H1 (cell line): ENCODE results near the gene ASH1L. TPM values are rescaled to one million over a fixed set of nuclear protein-coding genes. Genes with fewer than 3 reads are reported as not detected.
"Not testable (repeated sequence)": the region's sequence is repeated elsewhere in the genome, so short reads cannot be mapped to it uniquely, and the experiment has no call there.

Source experiments
- CTCF ChIA-PET: fragments of 300-600 bp; sonication (Branson Sonifier 250); formaldehyde crosslinking; loops from one replicate; lab custom pipeline; 2021; ENCODE audit not compliant: partially characterized antibody; lab: Charles Lee
- POLR2A ChIA-PET: fragments of 300-600 bp; sonication (Branson Sonifier 250); formaldehyde crosslinking; loops from one replicate; lab custom pipeline; 2021; ENCODE audit warnings: inconsistent platforms; ENCODE audit not compliant: partially characterized antibody; lab: Charles Lee
- DNase-seq, 2 experiments: peaks; one replicate each; pipeline versions ENCODE4 v3.0.0 to v3.0.0-alpha.2; 2010 to 2022; ENCODE audit warnings: low spot score in 2 of 2, low read depth in 1 of 2, mixed read lengths in 1 of 2
- FAIRE-seq: peaks from 2 replicates; lab custom pipeline; 2011; peaks lifted over from hg19 to GRCh38; lab: Jason Lieb, UNC
- H2AFZ ChIP-seq: 2 replicates; pipeline ENCODE4 v1.8.1; 2012; ENCODE audit warnings: low read length, inconsistent platforms
- H2AK5ac ChIP-seq: 2 replicates; pipeline ENCODE4 v1.6.1; 2013; ENCODE audit warnings: low read depth, low read length
- H2BK120ac ChIP-seq: replicated peaks from 2 replicates; pipeline ENCODE3; 2013; ENCODE audit warnings: low read depth, low read length, inconsistent platforms
- H2BK12ac ChIP-seq: 2 replicates; pipeline ENCODE4 v1.6.1; 2013; ENCODE audit warnings: low read depth, low read length
- H2BK15ac ChIP-seq: 2 replicates; pipeline ENCODE4 v1.6.1; 2013; ENCODE audit warnings: low read length
- H2BK20ac ChIP-seq: 2 replicates; pipeline ENCODE4 v1.6.1; 2013; ENCODE audit warnings: low read length
- H2BK5ac ChIP-seq: 2 replicates; pipeline ENCODE4 v1.6.1; 2013; ENCODE audit warnings: low read depth, low read length
- H3K14ac ChIP-seq: 2 replicates; pipeline ENCODE4 v1.6.1; 2013; ENCODE audit warnings: inconsistent platforms; ENCODE audit not compliant: insufficient read length
- H3K18ac ChIP-seq: 2 replicates; pipeline ENCODE4 v1.6.1; 2013; ENCODE audit warnings: low read length; ENCODE audit errors: extremely low read depth
- H3K23ac ChIP-seq: 2 replicates; pipeline ENCODE4 v1.6.1; 2013; ENCODE audit warnings: inconsistent platforms; ENCODE audit not compliant: insufficient read length
- H3K23me2 ChIP-seq: 2 replicates; pipeline ENCODE4 v1.6.1; 2013; ENCODE audit warnings: low read depth, low read length
- H3K27ac ChIP-seq: 2 replicates; pipeline ENCODE4 v1.6.1; 2011; ENCODE audit warnings: low read depth, low read length, inconsistent platforms
- H3K27me3 ChIP-seq, 4 experiments: replicated peaks in 1 of 4; 1 replicate in 1 of 4; 2 replicates in 3 of 4; pipeline versions ENCODE4 v1.6.1 to v1.8.1; 2011 to 2013; ENCODE audit warnings: low read length in 3 of 4, mild to moderate bottlenecking in 3 of 4, inconsistent platforms in 2 of 4, mixed read lengths in 2 of 4, moderate library complexity in 1 of 4; ENCODE audit not compliant: control insufficient read depth in 3 of 4, insufficient read depth in 3 of 4; ENCODE audit errors: extremely low read depth in 1 of 4
- H3K36me3 ChIP-seq, 4 experiments: 2 replicates each; pipeline versions ENCODE4 v1.6.1 to v1.8.1; 2011 to 2013; ENCODE audit warnings: mild to moderate bottlenecking in 4 of 4, low read length in 3 of 4, moderate library complexity in 2 of 4, control low read depth in 1 of 4, inconsistent platforms in 1 of 4; ENCODE audit not compliant: insufficient read depth in 4 of 4, control insufficient read depth in 2 of 4
- H3K4ac ChIP-seq: replicated peaks from 2 replicates; pipeline ENCODE3; 2013; ENCODE audit warnings: low read length, low read depth, mixed read lengths, inconsistent platforms; ENCODE audit not compliant: insufficient read length
- H3K4me1 ChIP-seq, 4 experiments: replicated peaks in 1 of 4; 1 replicate in 1 of 4; 2 replicates in 3 of 4; pipeline versions ENCODE4 v1.6.1 to v1.8.1; 2011 to 2013; ENCODE audit warnings: low read length in 3 of 4, inconsistent platforms in 2 of 4, mixed read lengths in 1 of 4; ENCODE audit not compliant: insufficient read depth in 4 of 4, control insufficient read depth in 3 of 4
- H3K4me2 ChIP-seq, 2 experiments: 2 replicates each; pipeline versions ENCODE4 v1.6.1 to v1.8.1; 2011 to 2013; ENCODE audit warnings: low read depth in 2 of 2, low read length in 2 of 2, control low read depth in 1 of 2, inconsistent platforms in 1 of 2, mild to moderate bottlenecking in 1 of 2; ENCODE audit not compliant: insufficient read depth in 1 of 2
- H3K4me3 ChIP-seq, 4 experiments: fragments of 200-600, 300-600 bp in 1 of 4; sonication (generic), shearing (Covaris generic), sonication (Bioruptor Twin) in 1 of 4; 2 replicates each; pipeline versions ENCODE4 v1.5.1 to v1.8.1; 2011 to 2016; ENCODE audit warnings: low read length in 4 of 4, low read depth in 3 of 4, control low read depth in 2 of 4, inconsistent platforms in 2 of 4, mild to moderate bottlenecking in 2 of 4, mixed read lengths in 1 of 4, moderate library complexity in 1 of 4; ENCODE audit not compliant: insufficient read depth in 2 of 4; ENCODE audit errors: extremely low read depth in 1 of 4
- H3K56ac ChIP-seq: replicated peaks from 2 replicates; pipeline ENCODE3; 2013; ENCODE audit warnings: low read depth, mild to moderate bottlenecking, mixed read lengths, low read length, inconsistent platforms; ENCODE audit not compliant: insufficient read length
- H3K79me1 ChIP-seq: 2 replicates; pipeline ENCODE4 v1.6.1; 2013; ENCODE audit warnings: low read depth, low read length, control low read depth
- H3K79me2 ChIP-seq, 2 experiments: 2 replicates each; pipeline versions ENCODE4 v1.6.1 to v1.8.1; 2012 to 2013; ENCODE audit warnings: low read length in 2 of 2, mild to moderate bottlenecking in 2 of 2, inconsistent platforms in 1 of 2; ENCODE audit not compliant: insufficient read depth in 2 of 2, control insufficient read depth in 1 of 2
- H3K9ac ChIP-seq, 4 experiments: replicated peaks in 1 of 4; 1 replicate in 1 of 4; 2 replicates in 3 of 4; pipeline versions ENCODE4 v1.6.1 to v1.8.1; 2011 to 2013; ENCODE audit warnings: low read depth in 3 of 4, low read length in 3 of 4, control low read depth in 2 of 4, mild to moderate bottlenecking in 2 of 4, moderate library complexity in 2 of 4, inconsistent platforms in 1 of 4; ENCODE audit errors: extremely low read depth in 1 of 4
- H3K9me3 ChIP-seq, 2 experiments: 2 replicates each; pipeline versions ENCODE4 v1.6.1 to v1.8.1; 2012 to 2013; ENCODE audit warnings: mild to moderate bottlenecking in 2 of 2, moderate library complexity in 2 of 2, control low read depth in 1 of 2, inconsistent platforms in 1 of 2, low read depth in 1 of 2, low read length in 1 of 2, mixed read lengths in 1 of 2; ENCODE audit not compliant: insufficient read depth in 2 of 2
- H4K20me1 ChIP-seq, 2 experiments: replicated peaks in 1 of 2; 2 replicates each; pipeline versions ENCODE3 to v1.8.1; 2011 to 2013; ENCODE audit warnings: inconsistent platforms in 2 of 2, low read length in 2 of 2, mild to moderate bottlenecking in 1 of 2; ENCODE audit not compliant: insufficient read depth in 2 of 2, control insufficient read depth in 1 of 2
- H4K5ac ChIP-seq: 2 replicates; pipeline ENCODE4 v1.6.1; 2013; ENCODE audit warnings: low read length, low read depth, mixed read lengths, inconsistent platforms; ENCODE audit not compliant: insufficient read length
- H4K8ac ChIP-seq: 2 replicates; pipeline ENCODE4 v1.8.0; 2013; ENCODE audit warnings: mild to moderate bottlenecking, moderate library complexity, low read length, inconsistent platforms; ENCODE audit not compliant: insufficient read depth; ENCODE audit errors: extremely low read depth
- H4K91ac ChIP-seq: replicated peaks from 2 replicates; pipeline ENCODE3; 2013; ENCODE audit warnings: low read length, mixed read lengths, inconsistent platforms; ENCODE audit not compliant: insufficient read length
- WGBS, 2 experiments: shearing (Covaris generic) in 1 of 2; methylation state at CpG; one replicate each; pipeline versions ENCODE4 v1.1.6 to v1.1.7; 2013 to 2015; ENCODE audit warnings: low lambda C conversion rate in 2 of 2, mixed read lengths in 2 of 2, inconsistent platforms in 1 of 2, low coverage in 1 of 2, missing lambda C conversion rate in 1 of 2; ENCODE audit not compliant: insufficient replicate concordance in 2 of 2, insufficient coverage in 1 of 2, insufficient read length in 1 of 2; ENCODE audit errors: extremely low coverage in 1 of 2, missing lambda C conversion rate in 1 of 2; 5-methylcytosine and 5-hydroxymethylcytosine counted together
- polyA plus RNA-seq, 7 experiments: library from polyadenylated mRNA; depleted of rRNA in 3 of 7; stranded (reverse) in 5 of 7; unstranded in 2 of 7; fragments of >200 nt in 5 of 7; fragments of 200-250 nt in 2 of 7; gene quantifications; 1 replicate in 5 of 7; 2 replicates in 1 of 7; 4 replicates in 1 of 7; pipeline versions ENCODE4 v1.2.1 to v1.2.3, GENCODE V29; 2011 to 2013; ENCODE audit warnings: missing spikeins in 2 of 7, mixed read lengths in 2 of 7
- total RNA-seq: library from RNA; stranded (reverse); fragmentation: NEBNext Ultra II Directional; extraction: Animal tissue kit (Norgen Biotek cat#: 25700); gene quantifications from 2 replicates; pipeline ENCODE4 v1.2.1, GENCODE V29; 2021

The ASH1L gene
- total and polyA plus RNA-seq, 2 of the 8 experiments (the other 6 are each of a cell fraction or from before 2014, with no cell fraction given), result 7.5 to 27.6 TPM

DNA sequence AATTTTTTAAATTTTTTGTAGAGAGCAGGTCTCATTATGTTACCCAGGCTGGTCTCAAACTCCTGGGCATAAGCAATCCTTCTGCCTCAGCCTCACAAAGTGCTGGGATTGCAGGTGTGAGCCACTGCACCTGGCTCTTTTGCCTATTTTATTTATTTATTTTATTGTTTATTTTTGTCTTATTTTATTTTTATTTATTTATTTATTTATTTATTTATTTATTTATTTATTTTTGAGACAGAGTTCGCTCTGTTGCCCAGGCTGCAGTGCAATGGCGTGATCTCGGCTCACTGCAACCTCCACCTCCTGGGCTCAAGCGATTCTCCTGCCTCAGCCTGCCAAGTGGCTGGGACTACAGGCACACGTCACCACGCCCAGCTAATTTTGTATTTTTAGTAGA, 13.0 kb upstream of the ASH1L start:
- H2AK5ac ChIP-seq, H2AFZ ChIP-seq, H3K9me3 ChIP-seq, H3K56ac ChIP-seq, DNase-seq, FAIRE-seq, H2BK5ac ChIP-seq, H3K9ac ChIP-seq, H3K4me2 ChIP-seq, POLR2A ChIA-PET, H3K23ac ChIP-seq, H4K91ac ChIP-seq, H2BK12ac ChIP-seq, H4K8ac ChIP-seq, H3K79me1 ChIP-seq, H3K23me2 ChIP-seq, H4K5ac ChIP-seq, H3K18ac ChIP-seq, CTCF ChIA-PET, H3K27ac ChIP-seq, H3K79me2 ChIP-seq, H3K4me1 ChIP-seq, H2BK20ac ChIP-seq, H3K14ac ChIP-seq, H2BK15ac ChIP-seq, H4K20me1 ChIP-seq, H3K27me3 ChIP-seq, H2BK120ac ChIP-seq, H3K36me3 ChIP-seq, H3K4me3 ChIP-seq, H3K4ac ChIP-seq: not testable (repeated sequence)
- WGBS, 2 experiments, result 92% methylated on average over 6 of the region's 6 CpGs; no CpG with 5 or more reads in 1 of the 2 experiments
